Measurements from ENCODE around the gene ZNRF1.

DNA sequence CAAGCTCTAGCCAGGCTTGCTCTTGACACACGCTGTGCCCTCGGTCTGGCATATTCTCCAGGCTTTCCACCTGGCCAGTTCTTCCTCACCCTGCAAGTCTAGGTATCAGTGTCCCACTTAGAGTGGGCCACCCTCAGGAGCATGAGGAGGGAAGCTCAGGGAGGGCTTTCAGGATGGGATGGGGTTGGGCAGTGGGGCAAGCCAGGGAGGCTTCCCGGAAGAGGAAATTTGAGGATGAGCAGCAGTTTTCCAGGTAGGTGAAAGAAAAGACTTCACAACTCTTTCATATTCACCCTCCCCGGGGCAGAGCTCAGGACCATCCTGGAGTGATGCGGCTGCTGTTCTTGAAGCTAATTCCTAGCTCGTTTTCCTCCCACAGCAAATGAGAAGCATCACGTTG, 132.3 kb downstream of the ZNRF1 start:
- TF ChIP-seq EZH2 (IDR thresholded peaks at IDR 0.05; ENCODE audit: low read depth, low read length, severe bottlenecking) (no peak), GABPA (IDR thresholded peaks at IDR 0.05; ENCODE audit: borderline replicate concordance, insufficient read depth, low read length) (no peak), ZNF274 (IDR thresholded peaks at IDR 0.05; ENCODE audit: borderline replicate concordance, extremely low read depth, low read length) (no peak), POLR2A (IDR thresholded peaks at IDR 0.05; ENCODE audit: control extremely low read depth in 1 of 2, low read depth in 2 of 2, low read length in 2 of 2) (no peak), NANOG (IDR thresholded peaks at IDR 0.05; ENCODE audit: insufficient read depth, low read depth, low read length, poor library complexity, severe bottlenecking) (no peak), SP1 (IDR thresholded peaks at IDR 0.05; ENCODE audit: low read depth, low read length) (no peak), TAF1 (IDR thresholded peaks at IDR 0.05; ENCODE audit: low read depth, low read length) (no peak), CEBPB (IDR thresholded peaks at IDR 0.05; ENCODE audit: low read depth, low read length) (no peak), FOSL1 (IDR thresholded peaks at IDR 0.05; ENCODE audit: insufficient read depth, low read depth, low read length) (no peak), CREB1 (IDR thresholded peaks at IDR 0.05) (no peak), RXRA (IDR thresholded peaks at IDR 0.05; ENCODE audit: insufficient read depth, low read depth, low read length) (no peak)
- TF ChIP-seq, protein P1, sequence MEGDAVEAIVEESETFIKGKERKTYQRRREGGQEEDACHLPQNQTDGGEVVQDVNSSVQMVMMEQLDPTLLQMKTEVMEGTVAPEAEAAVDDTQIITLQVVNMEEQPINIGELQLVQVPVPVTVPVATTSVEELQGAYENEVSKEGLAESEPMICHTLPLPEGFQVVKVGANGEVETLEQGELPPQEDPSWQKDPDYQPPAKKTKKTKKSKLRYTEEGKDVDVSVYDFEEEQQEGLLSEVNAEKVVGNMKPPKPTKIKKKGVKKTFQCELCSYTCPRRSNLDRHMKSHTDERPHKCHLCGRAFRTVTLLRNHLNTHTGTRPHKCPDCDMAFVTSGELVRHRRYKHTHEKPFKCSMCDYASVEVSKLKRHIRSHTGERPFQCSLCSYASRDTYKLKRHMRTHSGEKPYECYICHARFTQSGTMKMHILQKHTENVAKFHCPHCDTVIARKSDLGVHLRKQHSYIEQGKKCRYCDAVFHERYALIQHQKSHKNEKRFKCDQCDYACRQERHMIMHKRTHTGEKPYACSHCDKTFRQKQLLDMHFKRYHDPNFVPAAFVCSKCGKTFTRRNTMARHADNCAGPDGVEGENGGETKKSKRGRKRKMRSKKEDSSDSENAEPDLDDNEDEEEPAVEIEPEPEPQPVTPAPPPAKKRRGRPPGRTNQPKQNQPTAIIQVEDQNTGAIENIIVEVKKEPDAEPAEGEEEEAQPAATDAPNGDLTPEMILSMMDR (IDR thresholded peaks at IDR 0.05; ENCODE audit: control extremely low read depth in 1 of 3, insufficient read depth in 1 of 3, low read depth in 1 of 3, low read length in 3 of 3), result no peak
- TF ChIP-seq, protein P2, sequence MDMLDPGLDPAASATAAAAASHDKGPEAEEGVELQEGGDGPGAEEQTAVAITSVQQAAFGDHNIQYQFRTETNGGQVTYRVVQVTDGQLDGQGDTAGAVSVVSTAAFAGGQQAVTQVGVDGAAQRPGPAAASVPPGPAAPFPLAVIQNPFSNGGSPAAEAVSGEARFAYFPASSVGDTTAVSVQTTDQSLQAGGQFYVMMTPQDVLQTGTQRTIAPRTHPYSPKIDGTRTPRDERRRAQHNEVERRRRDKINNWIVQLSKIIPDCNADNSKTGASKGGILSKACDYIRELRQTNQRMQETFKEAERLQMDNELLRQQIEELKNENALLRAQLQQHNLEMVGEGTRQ (IDR thresholded peaks at IDR 0.05; ENCODE audit: low read length), result no peak
- TF ChIP-seq, protein P3, sequence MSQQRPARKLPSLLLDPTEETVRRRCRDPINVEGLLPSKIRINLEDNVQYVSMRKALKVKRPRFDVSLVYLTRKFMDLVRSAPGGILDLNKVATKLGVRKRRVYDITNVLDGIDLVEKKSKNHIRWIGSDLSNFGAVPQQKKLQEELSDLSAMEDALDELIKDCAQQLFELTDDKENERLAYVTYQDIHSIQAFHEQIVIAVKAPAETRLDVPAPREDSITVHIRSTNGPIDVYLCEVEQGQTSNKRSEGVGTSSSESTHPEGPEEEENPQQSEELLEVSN (IDR thresholded peaks at IDR 0.05), result no peak

Measured in H1 (cell line).